WTC11 (cell line): ENCODE results near the gene ZMIZ1.

Experiments used
- CREB1 ChIP-seq: sonication (generic); formaldehyde crosslinking; IDR thresholded peaks from 2 replicates; pipeline ENCODE4 v1.8.0; 2023; ENCODE audit warnings: mild to moderate bottlenecking, missing genetic modification reagents
- ELF4 ChIP-seq: sonication (generic); formaldehyde crosslinking; IDR thresholded peaks from 2 replicates; pipeline ENCODE4 v1.8.1; 2022; ENCODE audit warnings: low read depth, mild to moderate bottlenecking, moderate library complexity, missing genetic modification reagents
- ETV6 ChIP-seq: sonication (generic); formaldehyde crosslinking; IDR thresholded peaks from 2 replicates; pipeline ENCODE4 v1.8.1; 2022; ENCODE audit warnings: mild to moderate bottlenecking, missing genetic modification reagents
- FOXK1 ChIP-seq: sonication (generic); formaldehyde crosslinking; IDR thresholded peaks from 2 replicates; pipeline ENCODE4 v1.8.0; 2022; ENCODE audit warnings: mild to moderate bottlenecking, moderate library complexity, missing genetic modification reagents
- IRF2 ChIP-seq: sonication (generic); formaldehyde crosslinking; IDR thresholded peaks from 2 replicates; pipeline ENCODE4 v1.8.0; 2022; ENCODE audit warnings: low read depth, missing genetic modification reagents, borderline replicate concordance
- MAX ChIP-seq: sonication (generic); formaldehyde crosslinking; IDR thresholded peaks from 2 replicates; pipeline ENCODE4 v1.8.0; 2022; ENCODE audit warnings: mild to moderate bottlenecking, missing genetic modification reagents
- NFYB ChIP-seq: sonication (generic); formaldehyde crosslinking; conservative IDR thresholded peaks from 2 replicates; pipeline ENCODE4 v1.8.0; 2022; ENCODE audit warnings: low read depth, missing genetic modification reagents
- ZSCAN18 ChIP-seq: fragments of 250-450 bp; sonication (Bioruptor Pico); IDR thresholded peaks from 2 replicates; pipeline ENCODE4 v2.1.2; 2022; ENCODE audit warnings: mild to moderate bottlenecking, moderate library complexity
- TF ChIP-seq, protein P1 (sequence below): sonication (generic); formaldehyde crosslinking; IDR thresholded peaks from 2 replicates; pipeline ENCODE4 v1.8.0; 2022; ENCODE audit warnings: mild to moderate bottlenecking, missing genetic modification reagents
- TF ChIP-seq, protein P2 (sequence below): fragments of 200-600 bp; IDR thresholded peaks from 2 replicates; pipeline ENCODE4 v1.8.0; 2022; ENCODE audit warnings: antibody characterized with exemption

- TF ChIP-seq, protein P1, sequence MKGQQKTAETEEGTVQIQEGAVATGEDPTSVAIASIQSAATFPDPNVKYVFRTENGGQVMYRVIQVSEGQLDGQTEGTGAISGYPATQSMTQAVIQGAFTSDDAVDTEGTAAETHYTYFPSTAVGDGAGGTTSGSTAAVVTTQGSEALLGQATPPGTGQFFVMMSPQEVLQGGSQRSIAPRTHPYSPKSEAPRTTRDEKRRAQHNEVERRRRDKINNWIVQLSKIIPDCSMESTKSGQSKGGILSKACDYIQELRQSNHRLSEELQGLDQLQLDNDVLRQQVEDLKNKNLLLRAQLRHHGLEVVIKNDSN: no peak
- TF ChIP-seq, protein P2, sequence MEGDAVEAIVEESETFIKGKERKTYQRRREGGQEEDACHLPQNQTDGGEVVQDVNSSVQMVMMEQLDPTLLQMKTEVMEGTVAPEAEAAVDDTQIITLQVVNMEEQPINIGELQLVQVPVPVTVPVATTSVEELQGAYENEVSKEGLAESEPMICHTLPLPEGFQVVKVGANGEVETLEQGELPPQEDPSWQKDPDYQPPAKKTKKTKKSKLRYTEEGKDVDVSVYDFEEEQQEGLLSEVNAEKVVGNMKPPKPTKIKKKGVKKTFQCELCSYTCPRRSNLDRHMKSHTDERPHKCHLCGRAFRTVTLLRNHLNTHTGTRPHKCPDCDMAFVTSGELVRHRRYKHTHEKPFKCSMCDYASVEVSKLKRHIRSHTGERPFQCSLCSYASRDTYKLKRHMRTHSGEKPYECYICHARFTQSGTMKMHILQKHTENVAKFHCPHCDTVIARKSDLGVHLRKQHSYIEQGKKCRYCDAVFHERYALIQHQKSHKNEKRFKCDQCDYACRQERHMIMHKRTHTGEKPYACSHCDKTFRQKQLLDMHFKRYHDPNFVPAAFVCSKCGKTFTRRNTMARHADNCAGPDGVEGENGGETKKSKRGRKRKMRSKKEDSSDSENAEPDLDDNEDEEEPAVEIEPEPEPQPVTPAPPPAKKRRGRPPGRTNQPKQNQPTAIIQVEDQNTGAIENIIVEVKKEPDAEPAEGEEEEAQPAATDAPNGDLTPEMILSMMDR: no peak
- no peak for TF ChIP-seq FOXK1 (CRISPR knock-in tag)
- TF ChIP-seq NFYB (CRISPR knock-in tag): no peak
- no peak for TF ChIP-seq MAX
- no peak for TF ChIP-seq IRF2 (CRISPR knock-in tag)
- no peak for TF ChIP-seq ELF4 (CRISPR knock-in tag)
- no peak for TF ChIP-seq ZSCAN18 (CRISPR knock-in tag)
- TF ChIP-seq CREB1 (CRISPR knock-in tag): no peak
- no peak for TF ChIP-seq ETV6 (CRISPR knock-in tag)
Observed at GRCh38 chr10:79355420-79356017, 286.8 kb downstream of the ZMIZ1 start.
